GM23338 (cell line): ENCODE measurements around the gene DUSP10. TPM values are rescaled to one million over a fixed set of nuclear protein-coding genes. Genes with fewer than 3 reads are reported as not detected.

Experiments used
- ATAC-seq: fragments of 200-7000 bp; cut with Tn5 transposase; 3 replicates; pipeline ENCODE4 v1.9.1; 2020
- DNase-seq: peaks from one replicate; pipeline ENCODE4 v3.0.0-alpha.2; 2015; ENCODE audit warnings: low spot score
- H2AFZ ChIP-seq: fragments of 200-600 bp; sonication (generic); 2 replicates; pipeline ENCODE4 v1.8.0; 2016; ENCODE audit warnings: antibody characterized with exemption, mild to moderate bottlenecking, moderate library complexity
- H3F3A ChIP-seq: fragments of 200-600 bp; sonication (generic); replicated peaks from 2 replicates; pipeline ENCODE4 v1.8.0; 2017; ENCODE audit warnings: antibody characterized with exemption, mixed run types, low read depth
- H3K27ac ChIP-seq: fragments of 200-600 bp; sonication (generic); 2 replicates; pipeline ENCODE4 v1.6.1; 2016; ENCODE audit warnings: low read depth
- H3K27me3 ChIP-seq: fragments of 200-600 bp; sonication (generic); 2 replicates; pipeline ENCODE4 v1.8.0; 2016; ENCODE audit warnings: mild to moderate bottlenecking, mixed run types, moderate library complexity; ENCODE audit not compliant: insufficient read depth
- H3K36me3 ChIP-seq: fragments of 200-600 bp; sonication (generic); 2 replicates; pipeline ENCODE4 v1.8.0; 2016; ENCODE audit warnings: mild to moderate bottlenecking; ENCODE audit not compliant: insufficient read depth
- H3K4me1 ChIP-seq: fragments of 200-600 bp; sonication (generic); 2 replicates; pipeline ENCODE4 v1.8.0; 2016; ENCODE audit warnings: mild to moderate bottlenecking, moderate library complexity; ENCODE audit not compliant: insufficient read depth
- H3K4me2 ChIP-seq: fragments of 200-600 bp; sonication (generic); 2 replicates; pipeline ENCODE4 v1.7.1; 2017; ENCODE audit warnings: mixed run types
- H3K4me3 ChIP-seq: fragments of 200-600 bp; sonication (generic); 2 replicates; pipeline ENCODE4 v1.6.1; 2016; ENCODE audit warnings: mixed run types
- H3K79me2 ChIP-seq: fragments of 200-600 bp; sonication (generic); replicated peaks from 2 replicates; pipeline ENCODE4 v1.8.0; 2017; ENCODE audit warnings: mild to moderate bottlenecking; ENCODE audit not compliant: insufficient read depth
- H3K9me2 ChIP-seq: fragments of 200-600 bp; sonication (generic); 2 replicates; pipeline ENCODE4 v1.8.0; 2017; ENCODE audit not compliant: insufficient read depth
- H4K20me1 ChIP-seq: fragments of 200-600 bp; sonication (generic); replicated peaks from 2 replicates; pipeline ENCODE4 v1.8.0; 2017; ENCODE audit warnings: mild to moderate bottlenecking; ENCODE audit not compliant: insufficient read depth
- H3K27ac Mint-ChIP-seq: 2 replicates; pipeline ENCODE4 v1.8.0; 2020; ENCODE audit warnings: inconsistent platforms, mild to moderate bottlenecking, moderate library complexity, mixed read lengths
- H3K27me3 Mint-ChIP-seq: 3 replicates; pipeline ENCODE4 v1.8.0; 2022; ENCODE audit warnings: low read depth, mild to moderate bottlenecking, moderate library complexity, mixed read lengths, inconsistent platforms; ENCODE audit not compliant: insufficient read depth, poor library complexity
- H3K36me3 Mint-ChIP-seq: 3 replicates; pipeline ENCODE4 v1.8.0; 2021; ENCODE audit warnings: low read depth, mild to moderate bottlenecking, inconsistent platforms, moderate library complexity, mixed read lengths
- H3K4me1 Mint-ChIP-seq: 3 replicates; pipeline ENCODE4 v1.8.0; 2020; ENCODE audit warnings: mild to moderate bottlenecking, inconsistent platforms, mixed read lengths
- H3K4me3 Mint-ChIP-seq: 3 replicates; pipeline ENCODE4 v1.8.0; 2021; ENCODE audit warnings: moderate library complexity, mild to moderate bottlenecking, inconsistent platforms, mixed read lengths
- H3K9me3 Mint-ChIP-seq: 3 replicates; pipeline ENCODE4 v1.8.0; 2020; ENCODE audit warnings: moderate library complexity, mild to moderate bottlenecking, inconsistent platforms, mixed read lengths
- CTCF ChIP-seq, 2 experiments: fragments of 200-600 bp in 1 of 2; sonication (generic) in 1 of 2; conservative IDR thresholded peaks; 2 replicates each; pipeline versions ENCODE4 v1.5.1 to v1.6.1; 2016 to 2017; ENCODE audit warnings: antibody characterized with exemption in 2 of 2, low read depth in 2 of 2, mild to moderate bottlenecking in 2 of 2, moderate library complexity in 1 of 2
- ETS1 ChIP-seq: IDR thresholded peaks from 2 replicates; pipeline ENCODE4 v1.6.1; 2016; ENCODE audit warnings: antibody characterized with exemption
- EZH2 ChIP-seq: fragments of 200-600 bp; sonication (generic); IDR thresholded peaks from one replicate; pipeline ENCODE4 v1.8.0; 2017; ENCODE audit warnings: antibody characterized with exemption, mild to moderate bottlenecking, low read depth; ENCODE audit not compliant: unreplicated experiment
- NANOG ChIP-seq: IDR thresholded peaks from 2 replicates; pipeline ENCODE4 v1.6.1; 2016; ENCODE audit warnings: antibody characterized with exemption, borderline replicate concordance
- STAT1 ChIP-seq: IDR thresholded peaks from one replicate; pipeline ENCODE4 v1.6.1; 2016; ENCODE audit warnings: antibody characterized with exemption; ENCODE audit not compliant: unreplicated experiment
- ZNF331 ChIP-seq: fragments of 250-450 bp; sonication (Bioruptor Pico); IDR thresholded peaks from 2 replicates; pipeline ENCODE4 v1.5.0; 2020; ENCODE audit warnings: low read depth, mild to moderate bottlenecking, moderate library complexity
- ZNF462 ChIP-seq: fragments of 250-450 bp; sonication (Bioruptor Pico); IDR thresholded peaks from 2 replicates; pipeline ENCODE4 v1.5.0; 2020; ENCODE audit warnings: mild to moderate bottlenecking, moderate library complexity
- polyA plus RNA-seq: library from polyadenylated mRNA; unstranded; fragments of >200 nt; fragmentation: Nextera tagmentation; extraction: Ambion mirVana; gene quantifications from 2 replicates; pipeline ENCODE4 v1.2.1, GENCODE V29; 2016
- total RNA-seq: library from RNA; depleted of rRNA; stranded (reverse); fragments of >200 nt; shearing (Covaris generic); gene quantifications from 2 replicates; pipeline ENCODE4 v1.2.3, GENCODE V29; 2014

Gene DUSP10
- total and polyA plus RNA-seq, 2 experiments from 2014 or later = 1.5 to 1.6 TPM

- Histone ChIP-seq H3K4me1 (0 out of 2 replicates have a peak, but pooled peaks cover 6% of the 10 kb centered on the region), H3F3A (no peaks in the 10 kb centered on the region), H3K79me2 (no peaks in the 10 kb centered on the region), H3K27me3 (no peaks in the 10 kb centered on the region), H3K36me3 (no peaks in the 10 kb centered on the region), H3K9me2 (peaks cover 4% of the 10 kb centered on the region), H4K20me1 (no peaks in the 10 kb centered on the region), H3K4me3 (no peak overlapping the region), H3K27ac (no peak overlapping the region), H3K4me2 (no peak overlapping the region), H2AFZ (no peak overlapping the region; the same call in 1 of the 2 replicates)
- no peak for DNase-seq
- Mint-ChIP-seq H3K36me3 (no peaks in the 10 kb centered on the region), H3K4me1 (peaks cover 8% of the 10 kb centered on the region), H3K4me3 (no peak overlapping the region), H3K27me3 (no peaks in the 10 kb centered on the region), H3K27ac (no peak overlapping the region), H3K9me3 (no peaks in the 10 kb centered on the region)
- no peak for ATAC-seq
- TF ChIP-seq ZNF331 (CRISPR knock-in tag) = no peak
- no peak for TF ChIP-seq EZH2
- no peak for TF ChIP-seq ZNF462 (CRISPR knock-in tag)
- TF ChIP-seq CTCF (conservative IDR thresholded peaks at IDR 0.05; ENCODE audit: low read depth in 2 of 2) = no peak
- TF ChIP-seq NANOG = no peak
- no peak for TF ChIP-seq ETS1
- no peak for TF ChIP-seq STAT1
These were observed 41.1 kb upstream of the DUSP10 start for GRCh38 chr1:221782970-221783369.
